NCI-H460 (cell line): Measurements from ENCODE around the gene LPO. TPM values are rescaled to one million over a fixed set of nuclear protein-coding genes. Genes with fewer than 3 reads are reported as not detected.
A peak's percentile ranks its signal among the peaks of the same experiment; 100 is the strongest.

Experiments
- DNase-seq: peaks from one replicate; pipeline ENCODE4 v3.0.0-alpha.2; 2016; ENCODE audit warnings: low read depth; ENCODE audit errors: extremely low read depth
- total RNA-seq: library from RNA; depleted of rRNA; stranded (reverse); fragments of >200 nt; shearing (Covaris generic); gene quantifications from 2 replicates; pipeline ENCODE4 v1.2.3, GENCODE V29; 2014

LPO gene
- total RNA-seq, 1 experiment from 2014 or later = 0.07 TPM

GRCh38 chr17:58228679-58229078 lies 9.7 kb upstream of the LPO start:
- no peak for DNase-seq

DNA sequence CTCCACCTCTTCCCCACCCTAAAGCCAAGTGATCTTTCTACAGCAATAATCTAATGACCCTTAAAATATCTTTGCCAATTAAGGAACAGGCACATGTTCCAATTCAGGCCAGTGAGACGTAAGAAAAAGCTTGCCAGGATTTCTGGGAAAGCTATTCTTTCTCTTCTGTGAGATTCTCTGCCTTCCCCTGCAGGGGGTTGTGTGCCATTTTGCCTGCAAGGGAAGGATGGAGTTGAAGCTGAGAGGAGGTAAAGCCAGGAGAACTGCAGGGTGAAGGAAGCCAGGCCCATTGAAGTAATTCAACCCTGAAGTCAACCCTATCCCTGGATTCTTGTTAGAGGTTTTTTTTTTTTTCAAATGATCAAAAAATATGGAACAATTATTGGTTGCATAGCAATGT lies 9.0 kb upstream of the LPO start:
- DNase-seq = no peak

DNA sequence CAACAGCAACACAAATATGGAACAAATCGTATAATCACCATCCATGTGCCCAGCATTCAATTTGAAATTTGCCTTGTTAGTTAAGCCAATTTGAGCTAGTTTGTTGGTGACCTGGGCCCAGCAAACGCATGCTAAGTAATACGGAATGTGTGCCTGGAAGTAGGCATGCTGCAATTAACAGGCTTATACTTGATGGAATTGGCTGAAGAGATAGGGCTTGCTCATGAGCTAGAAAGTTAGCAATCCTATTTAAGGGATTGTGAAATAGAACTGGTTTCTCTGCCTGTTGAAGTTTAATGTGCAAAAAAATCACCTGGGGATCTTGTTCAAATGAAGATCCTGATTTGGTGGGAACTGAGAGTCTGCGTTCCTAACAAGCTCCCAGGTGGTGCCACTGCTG lies 8.5 kb upstream of the LPO start:
- no peak for DNase-seq

DNA sequence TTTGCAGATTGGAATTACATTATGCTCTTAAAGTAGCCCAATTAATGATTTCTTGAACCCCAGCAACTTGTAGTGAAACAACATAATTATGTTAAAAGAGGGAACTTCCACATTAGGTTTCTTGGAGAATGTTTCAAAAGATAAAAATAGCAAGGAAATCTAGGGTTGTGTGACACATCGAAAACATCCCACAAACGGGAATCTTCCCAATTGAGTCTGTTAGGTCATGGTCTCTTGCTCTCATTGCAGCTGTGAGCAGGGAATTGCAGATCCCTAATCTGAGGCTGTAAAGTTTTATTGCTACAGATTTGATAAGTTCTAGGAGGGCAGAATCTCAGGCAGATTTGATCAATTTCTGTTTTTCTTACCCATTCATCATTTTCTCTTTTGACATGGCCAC lies 6.7 kb upstream of the LPO start:
- no peak for DNase-seq

GRCh38 chr17:58232707-58233156 lies 5.7 kb upstream of the LPO start:
- no peak for DNase-seq

- DNase-seq = no peak
Observed at GRCh38 chr17:58233543-58233942, 4.8 kb upstream of the LPO start.

GRCh38 chr17:58234512-58234911 lies 3.9 kb upstream of the LPO start:
- DNase-seq = no peak

GRCh38 chr17:58235821-58236220 lies 2.6 kb upstream of the LPO start:
- no peak for DNase-seq

GRCh38 chr17:58236394-58236793 lies 2.0 kb upstream of the LPO start:
- no peak for DNase-seq

DNA sequence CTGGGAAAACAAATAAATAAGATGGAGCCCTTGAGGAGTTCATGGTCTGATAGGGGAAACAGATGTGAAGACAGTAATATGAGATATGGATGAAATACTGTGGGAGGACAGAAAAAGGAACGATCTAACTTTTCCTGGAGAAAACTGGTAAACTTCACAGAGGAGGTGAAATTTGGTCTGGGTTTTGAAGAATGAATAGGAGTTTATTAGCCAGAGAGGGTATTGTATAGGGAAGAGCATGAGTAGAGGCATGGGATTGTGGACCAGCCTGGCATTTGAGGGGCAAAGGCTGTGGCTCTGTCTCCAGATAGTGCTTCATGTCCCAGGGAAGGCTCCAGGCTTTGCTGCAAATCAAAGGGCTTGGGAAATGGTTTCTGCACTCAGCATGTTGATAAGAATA lies 1.6 kb downstream of the LPO start:
- no peak for DNase-seq

DNA sequence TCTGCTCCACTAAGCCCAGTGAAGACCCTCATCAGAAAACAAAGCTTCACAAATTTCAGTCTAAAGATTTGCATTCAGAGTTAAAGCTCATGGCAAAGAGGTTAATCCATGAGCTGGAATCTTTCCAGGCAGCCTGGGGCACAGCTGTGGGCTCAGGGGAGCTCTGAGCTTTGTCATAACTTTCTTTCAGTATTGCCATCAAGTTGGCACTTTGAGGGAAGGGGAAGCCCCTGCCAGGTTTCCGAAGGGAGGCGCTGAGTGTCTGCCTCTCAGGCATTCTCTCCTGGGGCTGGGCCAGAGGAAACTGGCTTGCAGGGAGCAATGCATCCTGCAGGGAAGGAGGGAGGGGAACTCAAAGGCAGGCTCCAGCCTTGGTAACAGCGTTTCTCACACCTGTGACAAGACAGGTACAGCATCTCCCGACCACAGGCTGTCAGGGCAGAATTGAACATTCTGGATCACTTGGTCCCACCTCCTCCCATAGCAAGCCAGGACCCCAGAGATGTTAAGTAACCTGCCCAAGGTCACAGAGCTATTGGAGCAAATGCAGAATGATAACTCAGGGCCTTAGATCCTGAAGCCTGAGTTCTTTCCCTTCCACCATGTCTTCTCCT lies 3.9 kb downstream of the LPO start:
- DNase-seq = no peak

DNA sequence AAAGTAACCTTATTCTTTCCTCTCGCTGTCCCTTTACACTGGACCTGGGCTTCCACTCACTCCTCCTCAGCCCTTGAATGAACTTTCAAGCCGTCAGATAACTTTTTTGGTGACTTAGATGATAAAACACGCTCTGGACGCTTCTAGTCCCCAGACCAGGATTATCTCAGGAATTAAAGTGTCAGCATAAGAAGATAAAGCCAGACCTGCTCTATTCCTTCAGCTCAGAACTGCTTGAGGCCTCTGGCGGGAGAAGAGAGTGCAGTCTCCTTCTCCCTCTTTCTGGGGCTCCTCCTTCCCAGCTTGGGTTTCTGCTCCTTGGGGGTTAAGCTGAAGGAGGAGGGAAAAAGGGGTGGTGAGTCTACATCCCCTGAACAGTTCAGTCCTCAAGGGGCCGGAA lies 6.6 kb downstream of the LPO start:
- no peak for DNase-seq

- DNase-seq = no peak
Observed at GRCh38 chr17:58245428-58246103, 7.2 kb downstream of the LPO start.

DNA sequence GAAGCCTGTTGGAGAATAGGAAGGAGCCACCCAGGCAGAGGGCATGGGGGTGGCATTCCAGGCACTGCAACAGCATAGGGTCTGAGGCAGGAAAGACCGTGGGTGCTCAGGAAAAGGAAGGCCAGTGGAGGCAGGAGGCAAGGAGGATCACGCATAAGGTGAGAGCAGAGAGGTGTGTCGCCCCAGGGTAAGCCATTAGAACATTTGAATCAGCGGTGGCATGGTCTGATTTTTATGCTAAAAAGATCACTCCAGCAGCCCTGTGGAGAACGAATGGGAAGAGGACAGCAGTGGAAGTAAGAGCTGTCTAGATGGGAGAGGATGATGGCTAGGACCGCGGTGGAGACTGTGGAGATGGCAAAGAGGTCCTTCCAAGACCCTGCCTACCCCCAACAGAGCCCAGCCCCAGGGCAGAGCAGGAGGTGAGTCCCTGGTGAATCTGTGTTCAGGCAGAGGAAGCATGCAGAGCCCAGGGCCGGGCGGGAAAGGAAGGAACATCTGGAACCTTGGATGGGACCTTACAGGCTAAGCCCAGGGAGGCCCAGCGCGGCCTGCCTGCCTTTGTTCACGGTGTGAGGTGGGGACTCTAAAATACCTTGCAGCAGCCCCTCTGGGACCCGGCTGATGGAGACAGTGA lies 7.8 kb downstream of the LPO start:
- no peak for DNase-seq

DNA sequence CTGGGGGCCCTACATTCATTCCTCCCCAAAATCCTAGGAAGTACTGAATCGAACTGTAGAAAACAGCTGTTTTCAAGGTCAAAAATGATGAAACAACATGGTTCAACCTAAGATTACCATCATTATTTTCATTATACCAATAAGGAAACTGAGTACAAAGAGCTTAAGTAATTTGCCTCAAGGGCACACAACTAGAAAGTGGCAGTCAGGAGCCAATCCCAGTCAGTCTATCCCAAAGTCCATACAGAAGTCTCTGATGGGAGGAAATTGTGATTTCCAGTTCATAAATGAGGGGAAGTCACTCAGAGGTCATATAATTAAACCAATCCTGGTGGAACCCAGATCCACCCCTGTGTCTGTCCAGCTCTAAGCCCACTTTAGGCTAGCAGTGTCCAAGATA lies 8.4 kb downstream of the LPO start:
- DNase-seq = no peak

DNA sequence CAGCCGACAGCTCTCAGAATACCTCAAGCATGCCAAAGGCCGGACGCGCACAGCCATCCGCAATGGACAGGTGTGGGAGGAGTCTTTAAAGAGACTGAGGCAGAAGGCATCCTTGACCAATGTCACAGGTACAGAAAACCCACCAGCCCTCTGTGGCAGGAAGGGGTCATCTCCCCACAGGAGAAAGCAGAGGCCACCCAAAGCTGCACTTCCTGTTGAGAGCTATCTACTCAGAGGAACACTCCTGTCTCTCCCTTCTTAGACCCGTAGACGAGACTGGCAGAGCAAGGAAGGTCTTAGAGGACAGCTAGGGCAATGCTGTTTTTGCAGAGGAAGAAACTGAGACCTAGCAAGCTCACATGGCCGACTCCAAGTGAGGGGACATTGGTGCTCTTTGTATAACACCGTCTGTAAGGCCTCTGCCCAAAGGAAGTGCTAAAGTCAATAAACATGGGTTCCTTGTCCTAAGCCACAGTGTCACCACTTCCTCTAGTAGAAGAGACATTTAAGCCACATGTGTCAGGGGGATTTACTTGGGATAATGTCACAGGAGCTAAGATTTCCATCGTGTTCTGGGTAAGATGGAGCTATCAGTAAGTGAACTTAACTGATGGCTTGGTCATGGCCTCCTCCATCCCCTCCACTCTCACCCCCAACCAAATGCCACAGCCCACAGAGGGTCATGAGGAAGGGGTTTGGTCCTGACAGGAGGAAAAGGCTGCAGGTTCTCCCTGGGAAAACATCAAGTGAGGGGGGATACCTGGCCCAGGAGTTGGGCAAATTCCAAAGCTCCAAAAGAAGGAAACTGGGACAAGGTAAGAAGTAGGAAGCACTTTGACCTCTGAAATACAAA lies 9.4 kb downstream of the LPO start:
- DNase-seq = no peak

- DNase-seq = no peak
Observed at GRCh38 chr17:58248955-58249269, 10.5 kb downstream of the LPO start.

GRCh38 chr17:58249270-58250133 lies 11.1 kb downstream of the LPO start:
- peak; percentile 58 for DNase-seq

- DNase-seq = no peak
Observed at GRCh38 chr17:58250344-58251011, 12.1 kb downstream of the LPO start.

DNA sequence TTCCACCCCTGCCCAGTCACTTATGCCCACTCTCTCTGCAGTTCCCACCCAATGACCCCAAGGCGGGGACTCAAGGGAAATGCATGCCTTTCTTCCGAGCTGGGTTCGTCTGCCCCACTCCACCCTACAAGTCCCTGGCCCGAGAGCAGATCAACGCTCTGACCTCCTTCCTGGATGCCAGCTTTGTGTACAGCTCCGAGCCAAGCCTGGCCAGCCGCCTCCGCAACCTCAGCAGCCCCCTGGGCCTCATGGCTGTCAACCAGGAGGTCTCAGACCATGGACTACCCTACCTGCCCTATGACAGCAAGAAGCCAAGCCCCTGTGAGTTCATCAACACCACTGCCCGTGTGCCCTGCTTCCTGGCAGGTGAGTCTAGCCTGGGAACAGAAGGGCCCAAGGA lies 13.8 kb downstream of the LPO start:
- DNase-seq = no peak
